Cerebellar nuclear complex (tissue), 1 donor: ENCODE measurements around the gene GLRA1.

Experiments
- DNase-seq, 2 experiments: peaks; one replicate each; lab custom pipeline; 2025; lab: John Stamatoyannopoulos, UW

Gene GLRA1

DNA sequence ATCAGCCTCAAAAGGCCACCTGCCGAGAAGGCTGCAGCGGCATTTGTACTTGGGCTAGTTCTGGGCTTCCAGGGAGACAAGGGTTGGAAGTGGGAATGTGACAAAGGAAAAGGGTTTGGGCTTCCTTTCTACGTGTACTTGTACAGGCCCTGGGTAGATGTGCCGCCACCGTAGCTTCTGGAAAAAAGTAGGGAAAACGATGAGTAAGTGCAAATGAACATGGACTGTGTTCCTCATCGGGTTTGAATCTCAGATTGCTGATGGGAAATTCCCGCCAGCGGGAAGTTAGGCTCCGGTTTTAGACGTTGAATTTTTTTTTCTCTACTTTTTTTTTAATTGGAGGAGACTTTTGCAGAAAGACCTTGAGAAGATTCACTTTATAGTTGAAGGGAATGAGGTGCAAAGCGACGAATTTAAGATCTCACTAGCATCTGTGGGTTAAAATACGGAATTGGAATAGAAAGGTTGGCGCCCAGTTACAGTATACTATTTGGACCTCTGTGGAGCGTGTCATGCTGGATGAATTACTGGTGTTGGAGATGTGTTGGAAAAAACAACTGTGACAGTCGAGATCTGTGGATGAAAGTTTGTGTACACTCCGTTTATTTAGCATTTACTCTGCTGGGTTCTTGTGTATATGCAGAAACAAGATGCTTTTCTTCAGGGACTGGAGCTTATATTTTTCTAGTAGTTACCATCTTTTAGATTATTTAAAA lies 151.6 kb downstream of the GLRA1 start:
- DNase-seq: no peak
